Testis (tissue), 3 donors: ENCODE measurements around the gene PPARA. TPM values are rescaled to one million over a fixed set of nuclear protein-coding genes. Genes with fewer than 3 reads are reported as not detected.

Source experiments
- DNase-seq: peaks from one replicate; pipeline ENCODE4 v3.0.0-alpha.2; 2019
- H3K27ac ChIP-seq, 2 donors: fragments of 200-600 bp; sonication (generic); one replicate each; pipeline ENCODE4 v1.5.1; 2019
- H3K27me3 ChIP-seq: fragments of 200-600 bp; sonication (generic); one replicate; pipeline ENCODE4 v1.5.1; 2019
- H3K36me3 ChIP-seq: fragments of 200-600 bp; sonication (generic); one replicate; pipeline ENCODE4 v1.5.1; 2017; ENCODE audit warnings: low read depth; ENCODE audit errors: missing control alignments
- H3K4me1 ChIP-seq: fragments of 200-600 bp; sonication (generic); one replicate; pipeline ENCODE4 v1.5.1; 2019
- H3K4me3 ChIP-seq, 2 donors: fragments of 200-600 bp; sonication (generic); one replicate each; pipeline ENCODE4 v1.5.1; 2017 to 2019
- H3K9me3 ChIP-seq: fragments of 200-600 bp; sonication (generic); one replicate; pipeline ENCODE4 v1.5.1; 2017
- POLR2A ChIP-seq: fragments of 450-650 bp; IDR thresholded peaks from one replicate; pipeline ENCODE4 v1.6.1; 2017; ENCODE audit warnings: antibody characterized with exemption, mild to moderate bottlenecking, moderate library complexity
- WGBS, 2 donors: methylation state at CpG; one replicate each; pipeline ENCODE4 v1.1.5; 2018; 5-methylcytosine and 5-hydroxymethylcytosine counted together
- intact Hi-C: fragments of 100-400 bp; cut with DNase I; formaldehyde crosslinking; loops from one replicate; pipeline ENCODE4 v1.15.1; 2023; ENCODE audit warnings: low total_unique reads
- polyA plus RNA-seq: library from polyadenylated mRNA; stranded (reverse); fragments of 350-450 nt; fragmentation: Illumina TruSeq; extraction: RNeasy Lipid Tissue Mini Kit (QIAGEN cat#74804); gene quantifications from one replicate; pipeline ENCODE4 v1.2.3, GENCODE V29; 2014; ENCODE audit warnings: low read depth, low replicate concordance; ENCODE audit not compliant: insufficient read depth
- total RNA-seq, 2 donors: library from RNA; depleted of rRNA; stranded (reverse); fragments of >200 nt; gene quantifications; one replicate each; pipeline ENCODE4 v1.2.3, GENCODE V29; 2016
- TF ChIP-seq, protein P1 (sequence below), 3 experiments: fragments of 450-650 bp in 2 of 3; fragments of 200-600 bp in 1 of 3; sonication (generic) in 1 of 3; IDR thresholded peaks; one replicate each; pipeline ENCODE4 v1.5.1; 2016 to 2019; ENCODE audit warnings: antibody characterized with exemption in 3 of 3, mild to moderate bottlenecking in 2 of 3, moderate library complexity in 1 of 3

PPARA gene
- total and polyA plus RNA-seq, 3 donors from 2014 or later = 4.8 to 19.9 (median 18.1) TPM

DNA sequence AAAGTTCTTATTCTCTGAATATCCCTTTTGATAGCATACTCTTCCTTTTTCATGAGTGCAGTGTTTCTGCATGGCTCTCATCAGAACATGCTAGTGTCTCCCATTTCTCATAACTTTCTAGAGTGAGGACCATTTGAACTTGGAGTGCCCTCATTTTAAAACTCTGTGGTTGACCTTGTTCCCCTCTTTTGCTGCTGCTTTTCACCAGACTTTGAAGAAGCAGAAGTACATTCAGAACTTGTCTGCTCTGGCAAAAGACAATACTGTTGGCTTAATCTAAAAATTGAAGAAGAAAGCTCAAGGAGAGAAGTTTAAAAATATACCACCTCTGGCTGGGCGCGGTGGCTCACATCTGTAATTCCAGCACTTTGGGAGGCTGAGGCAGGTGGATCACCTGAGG is 35.0 kb downstream of the PPARA start:
- 86 to 93% methylated on average over 2 of the region's 2 CpGs for WGBS, 2 donors
- no peak for DNase-seq
- no peaks in the 10 kb centered on the region for H3K27me3 ChIP-seq
- H3K9me3 ChIP-seq = no peaks in the 10 kb centered on the region
- no peaks in the 10 kb centered on the region for H3K4me1 ChIP-seq
- H3K36me3 ChIP-seq = no peaks in the 10 kb centered on the region
- TF ChIP-seq, protein P1, sequence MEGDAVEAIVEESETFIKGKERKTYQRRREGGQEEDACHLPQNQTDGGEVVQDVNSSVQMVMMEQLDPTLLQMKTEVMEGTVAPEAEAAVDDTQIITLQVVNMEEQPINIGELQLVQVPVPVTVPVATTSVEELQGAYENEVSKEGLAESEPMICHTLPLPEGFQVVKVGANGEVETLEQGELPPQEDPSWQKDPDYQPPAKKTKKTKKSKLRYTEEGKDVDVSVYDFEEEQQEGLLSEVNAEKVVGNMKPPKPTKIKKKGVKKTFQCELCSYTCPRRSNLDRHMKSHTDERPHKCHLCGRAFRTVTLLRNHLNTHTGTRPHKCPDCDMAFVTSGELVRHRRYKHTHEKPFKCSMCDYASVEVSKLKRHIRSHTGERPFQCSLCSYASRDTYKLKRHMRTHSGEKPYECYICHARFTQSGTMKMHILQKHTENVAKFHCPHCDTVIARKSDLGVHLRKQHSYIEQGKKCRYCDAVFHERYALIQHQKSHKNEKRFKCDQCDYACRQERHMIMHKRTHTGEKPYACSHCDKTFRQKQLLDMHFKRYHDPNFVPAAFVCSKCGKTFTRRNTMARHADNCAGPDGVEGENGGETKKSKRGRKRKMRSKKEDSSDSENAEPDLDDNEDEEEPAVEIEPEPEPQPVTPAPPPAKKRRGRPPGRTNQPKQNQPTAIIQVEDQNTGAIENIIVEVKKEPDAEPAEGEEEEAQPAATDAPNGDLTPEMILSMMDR (IDR thresholded peaks at IDR 0.05) = no peak
- no peak for TF ChIP-seq POLR2A
- H3K4me3 ChIP-seq = no peak overlapping the region
- intact Hi-C loops = no loop called here
- no peak overlapping the region for H3K27ac ChIP-seq

- peaks cover 5% of the 10 kb centered on the region for H3K4me1 ChIP-seq
- WGBS, 2 donors = 91 to 96% methylated on average over 2 to 3 of the region's 3 CpGs
- H3K27ac ChIP-seq = no peak overlapping the region
- H3K36me3 ChIP-seq = no peaks in the 10 kb centered on the region
- no peak overlapping the region for H3K4me3 ChIP-seq
- no peak for DNase-seq
- H3K27me3 ChIP-seq = no peaks in the 10 kb centered on the region
- intact Hi-C loops = no loop called here
- H3K9me3 ChIP-seq = no peaks in the 10 kb centered on the region
- TF ChIP-seq POLR2A = no peak
- TF ChIP-seq, protein P1 (IDR thresholded peaks at IDR 0.05) = no peak
These were observed 37.5 kb downstream of the PPARA start for GRCh38 chr22:46187862-46188261.

GRCh38 chr22:46192210-46192993 is 42.1 kb downstream of the PPARA start:
- Histone ChIP-seq H3K9me3 (no peaks in the 10 kb centered on the region), H3K4me1 (peaks cover 12% of the 10 kb centered on the region), H3K27me3 (no peaks in the 10 kb centered on the region), H3K27ac (no peak overlapping the region), H3K4me3 (no peak overlapping the region), H3K36me3 (no peaks in the 10 kb centered on the region)
- intact Hi-C loops = no loop called here
- TF ChIP-seq, protein P1 (IDR thresholded peaks at IDR 0.05) = no peak
- WGBS, 2 donors = 90 to 92% methylated on average over 5 of the region's 5 CpGs
- DNase-seq = no peak

GRCh38 chr22:46193898-46194310 is 43.6 kb downstream of the PPARA start:
- H3K27me3 ChIP-seq = no peaks in the 10 kb centered on the region
- TF ChIP-seq, protein P1 (IDR thresholded peaks at IDR 0.05) = no peak
- no peak for TF ChIP-seq POLR2A
- no peak overlapping the region for H3K27ac ChIP-seq
- no peak for DNase-seq
- H3K4me1 ChIP-seq = peaks cover 12% of the 10 kb centered on the region
- 63 to 74% methylated on average over 5 to 8 of the region's 8 CpGs for WGBS, 2 donors
- H3K4me3 ChIP-seq = no peak overlapping the region
- H3K36me3 ChIP-seq = no peaks in the 10 kb centered on the region
- intact Hi-C loops = no loop called here
- H3K9me3 ChIP-seq = no peaks in the 10 kb centered on the region
